Thyroid gland (tissue), 4 donors: ENCODE results near the gene FAM53B. TPM values are rescaled to one million over a fixed set of nuclear protein-coding genes. Genes with fewer than 3 reads are reported as not detected.

Source experiments
- DNase-seq, 2 donors: peaks; one replicate each; pipeline ENCODE4 v3.0.0-alpha.2; 2019
- H3K27ac ChIP-seq, 3 donors: fragments of 200-600 bp; sonication (generic); 1 replicate in 2 of 3; 2 replicates in 1 of 3; pipeline ENCODE4 v1.5.1; 2016 to 2019; ENCODE audit warnings: mild to moderate bottlenecking in 1 of 3, moderate library complexity in 1 of 3
- H3K27me3 ChIP-seq: fragments of 200-600 bp; sonication (generic); one replicate; pipeline ENCODE4 v1.5.1; 2019
- H3K36me3 ChIP-seq, 2 donors: fragments of 200-600 bp; sonication (generic); one replicate each; pipeline ENCODE4 v1.5.1; 2016 to 2019
- H3K4me1 ChIP-seq, 2 donors: fragments of 200-600 bp; sonication (generic); one replicate each; pipeline ENCODE4 v1.5.1; 2017 to 2019
- H3K4me3 ChIP-seq, 3 donors: fragments of 200-600 bp; sonication (generic); replicated peaks in 1 of 3; 1 replicate in 2 of 3; 2 replicates in 1 of 3; pipeline ENCODE4 v1.5.1; 2016; ENCODE audit warnings: mild to moderate bottlenecking in 1 of 3
- H3K9me3 ChIP-seq: fragments of 200-600 bp; sonication (generic); one replicate; pipeline ENCODE4 v1.5.1; 2017
- POLR2A ChIP-seq, 2 donors: fragments of 450-650 bp; IDR thresholded peaks; one replicate each; pipeline ENCODE4 v1.6.1; 2017; ENCODE audit warnings: antibody characterized with exemption in 2 of 2, mild to moderate bottlenecking in 2 of 2, moderate library complexity in 1 of 2
- WGBS, 2 donors: methylation state at CpG; one replicate each; pipeline ENCODE4 v1.1.5; 2017; 5-methylcytosine and 5-hydroxymethylcytosine counted together
- intact Hi-C: fragments of 100-400 bp; cut with DNase I; formaldehyde crosslinking; loops from one replicate; pipeline ENCODE4 v1.15.1; 2023
- total RNA-seq, 4 donors: library from RNA; depleted of rRNA; stranded (reverse); fragments of >200 nt; gene quantifications; one replicate each; pipeline ENCODE4 v1.2.3, GENCODE V29; 2016
- TF ChIP-seq, protein P1 (sequence below), 6 experiments: fragments of 200-600 bp in 3 of 6; fragments of 450-650 bp in 3 of 6; sonication (generic) in 3 of 6; IDR thresholded peaks; one replicate each; pipeline ENCODE4 v1.5.1; 2016 to 2019; ENCODE audit warnings: antibody characterized with exemption in 6 of 6, mild to moderate bottlenecking in 2 of 6, inconsistent platforms in 1 of 6, moderate library complexity in 1 of 6

The FAM53B gene
- total RNA-seq, 4 donors from 2014 or later, result 37.6 to 96.3 (median 80.4) TPM

DNA sequence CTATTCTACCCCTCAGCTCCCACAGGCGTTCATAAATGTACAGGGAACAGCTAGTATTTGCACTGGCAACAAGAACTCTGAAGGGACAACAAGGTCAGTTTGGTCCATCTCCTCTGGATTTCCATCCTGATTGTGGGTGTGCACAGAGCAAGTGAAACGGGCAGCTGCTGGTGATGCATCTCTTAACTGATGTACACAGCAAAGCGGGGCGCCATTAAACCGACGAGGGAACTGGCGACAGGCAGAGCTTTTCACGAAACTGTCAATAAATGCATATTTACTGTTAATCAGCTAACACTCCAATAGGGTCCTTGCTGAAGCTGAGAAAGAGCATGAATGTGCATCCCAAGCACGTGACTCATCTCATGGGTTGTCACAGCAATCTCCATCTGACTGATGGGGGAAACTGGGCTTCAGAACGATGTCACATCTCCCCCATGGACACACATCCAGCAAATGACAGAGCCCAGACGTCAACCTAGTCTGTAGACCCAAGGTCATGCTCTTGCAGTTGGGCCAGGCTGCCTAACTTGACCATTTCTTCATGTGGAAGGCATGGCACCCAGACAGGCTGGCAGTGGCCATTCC is 54.2 kb downstream of the FAM53B start:
- H3K27ac ChIP-seq, result peak overlapping the region in 1 of 3 donors; percentile 58
- H3K4me1 ChIP-seq, result peaks cover 31 to 71% of the 10 kb centered on the region in 2 donors
- no peaks in the 10 kb centered on the region for H3K9me3 ChIP-seq
- no peaks in the 10 kb centered on the region for H3K27me3 ChIP-seq
- H3K4me3 ChIP-seq, result no peak overlapping the region
- DNase-seq, result no peak
- 93 to 96% methylated on average over 11 of the region's 11 CpGs for WGBS, 2 donors
- no peak for TF ChIP-seq POLR2A (IDR thresholded peaks at IDR 0.05)
- TF ChIP-seq, protein P1, sequence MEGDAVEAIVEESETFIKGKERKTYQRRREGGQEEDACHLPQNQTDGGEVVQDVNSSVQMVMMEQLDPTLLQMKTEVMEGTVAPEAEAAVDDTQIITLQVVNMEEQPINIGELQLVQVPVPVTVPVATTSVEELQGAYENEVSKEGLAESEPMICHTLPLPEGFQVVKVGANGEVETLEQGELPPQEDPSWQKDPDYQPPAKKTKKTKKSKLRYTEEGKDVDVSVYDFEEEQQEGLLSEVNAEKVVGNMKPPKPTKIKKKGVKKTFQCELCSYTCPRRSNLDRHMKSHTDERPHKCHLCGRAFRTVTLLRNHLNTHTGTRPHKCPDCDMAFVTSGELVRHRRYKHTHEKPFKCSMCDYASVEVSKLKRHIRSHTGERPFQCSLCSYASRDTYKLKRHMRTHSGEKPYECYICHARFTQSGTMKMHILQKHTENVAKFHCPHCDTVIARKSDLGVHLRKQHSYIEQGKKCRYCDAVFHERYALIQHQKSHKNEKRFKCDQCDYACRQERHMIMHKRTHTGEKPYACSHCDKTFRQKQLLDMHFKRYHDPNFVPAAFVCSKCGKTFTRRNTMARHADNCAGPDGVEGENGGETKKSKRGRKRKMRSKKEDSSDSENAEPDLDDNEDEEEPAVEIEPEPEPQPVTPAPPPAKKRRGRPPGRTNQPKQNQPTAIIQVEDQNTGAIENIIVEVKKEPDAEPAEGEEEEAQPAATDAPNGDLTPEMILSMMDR (IDR thresholded peaks at IDR 0.05), result no peak
- no peaks in the 10 kb centered on the region for H3K36me3 ChIP-seq
- intact Hi-C loops, result loop anchor here (10.0 kb wide), 1 partner anchor 65 kb away; no protein-coding TSS in a partner anchor

DNA sequence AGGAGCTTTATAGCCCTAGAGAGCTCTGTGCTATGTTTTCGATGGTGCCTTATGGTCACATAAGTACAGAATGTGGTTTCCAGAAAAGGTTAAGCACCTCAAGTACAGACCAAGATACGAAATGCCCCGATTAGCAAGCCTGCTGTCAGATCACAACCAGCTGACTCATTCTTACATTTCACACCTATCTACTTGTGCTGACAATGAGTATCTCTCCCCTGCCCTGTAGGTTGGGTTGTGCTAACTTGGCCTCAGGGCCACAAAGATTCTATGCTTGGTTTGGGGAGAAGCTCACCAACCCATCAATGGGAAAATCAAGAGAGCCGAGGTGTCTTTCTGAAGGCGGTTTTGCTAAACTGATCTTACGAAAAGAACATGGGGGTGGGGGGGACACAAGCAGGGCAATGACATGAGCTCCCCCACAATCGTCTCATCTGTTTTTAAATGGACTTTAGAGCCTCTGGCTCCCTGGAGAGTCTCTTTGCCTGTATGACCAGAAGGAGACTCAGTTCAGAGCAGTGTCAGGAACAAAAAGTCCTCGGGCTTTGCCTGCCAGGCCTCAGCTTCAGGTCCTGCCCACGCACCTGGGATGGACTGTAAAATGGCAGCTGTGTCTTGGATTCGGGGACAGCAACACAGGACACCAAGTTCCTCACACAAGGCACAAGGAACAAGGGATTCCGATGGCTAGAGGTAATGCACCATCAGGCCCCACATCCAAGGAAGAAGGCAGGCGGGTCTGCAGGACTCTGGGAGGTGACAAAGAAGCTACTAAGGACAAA is 55.1 kb downstream of the FAM53B start:
- Histone ChIP-seq H3K27ac (peak overlapping the region; percentile 12 to 65 (median 58)), H3K4me1 (peaks cover 23 to 67% of the 10 kb centered on the region in 2 donors), H3K36me3 (no peaks in the 10 kb centered on the region), H3K4me3 (no peak overlapping the region), H3K9me3 (no peaks in the 10 kb centered on the region), H3K27me3 (no peaks in the 10 kb centered on the region)
- intact Hi-C loops, result no loop called here
- no peak for TF ChIP-seq POLR2A (IDR thresholded peaks at IDR 0.05)
- TF ChIP-seq, protein P1 (IDR thresholded peaks at IDR 0.05), result no peak
- 85 to 87% methylated on average over 10 to 12 of the region's 12 CpGs for WGBS, 2 donors
- no peak for DNase-seq

DNA sequence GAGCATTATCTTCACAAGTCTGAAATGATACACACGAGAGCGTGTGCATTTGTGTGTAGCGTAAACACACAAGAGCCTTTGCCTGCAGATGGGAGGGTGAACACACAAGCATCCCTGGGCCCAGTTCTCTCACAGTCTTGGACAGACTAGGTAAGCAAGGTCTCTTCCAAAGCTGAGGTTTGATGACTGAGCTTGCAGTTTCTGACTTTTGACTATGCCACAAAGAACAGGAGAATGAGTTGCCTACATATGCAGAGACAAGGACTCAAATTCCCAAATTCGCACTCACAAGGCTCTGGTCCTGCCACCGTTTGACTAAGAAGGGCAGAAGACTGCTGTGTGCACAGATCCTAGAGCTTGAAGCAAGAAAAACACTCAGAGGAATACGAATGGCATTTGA is 55.8 kb downstream of the FAM53B start:
- Histone ChIP-seq H3K36me3 (no peaks in the 10 kb centered on the region), H3K4me3 (no peak overlapping the region), H3K27me3 (no peaks in the 10 kb centered on the region), H3K4me1 (peaks cover 17 to 67% of the 10 kb centered on the region in 2 donors), H3K9me3 (no peaks in the 10 kb centered on the region), H3K27ac (peak overlapping the region in 2 of 3 donors; percentile 58 to 65)
- 84 to 88% methylated on average over 6 of the region's 6 CpGs for WGBS, 2 donors
- TF ChIP-seq, protein P1 (IDR thresholded peaks at IDR 0.05), result no peak
- TF ChIP-seq POLR2A (IDR thresholded peaks at IDR 0.05), result no peak
- no peak for DNase-seq
- intact Hi-C loops, result no loop called here

DNA sequence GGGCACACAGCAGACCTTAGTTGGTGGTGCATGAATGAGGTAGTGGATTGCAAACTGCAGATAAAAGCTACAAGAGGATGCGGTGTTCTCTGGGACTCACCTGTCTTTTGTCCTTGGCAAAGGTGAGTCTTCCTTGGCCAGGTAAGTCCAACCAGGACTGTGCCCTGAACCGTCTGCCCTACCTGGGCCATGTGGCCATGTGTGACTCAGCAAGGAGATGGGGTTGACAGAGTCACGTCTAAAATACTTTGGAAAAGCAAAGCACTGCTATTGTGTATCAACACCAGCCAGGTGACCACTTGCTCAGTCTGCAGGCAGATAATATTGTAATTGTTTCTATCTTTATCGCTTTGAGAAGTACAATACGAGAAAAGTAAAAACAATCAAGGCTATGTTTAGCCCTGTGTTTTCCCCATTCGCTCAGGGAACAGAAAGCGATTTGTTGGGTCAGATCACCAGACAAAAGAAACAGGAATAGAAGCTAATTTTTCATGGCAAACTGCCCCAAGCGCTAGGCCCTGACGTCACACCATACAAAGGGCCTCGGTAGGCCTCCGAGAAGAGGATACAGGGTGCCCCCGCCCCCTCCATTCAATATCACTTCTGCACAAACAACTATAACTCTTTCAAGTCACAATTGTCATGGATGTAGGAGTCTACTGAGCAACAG is 57.3 kb downstream of the FAM53B start:
- Histone ChIP-seq H3K27ac (peak overlapping the region; percentile 38 to 65 (median 58)), H3K4me3 (no peak overlapping the region), H3K4me1 (peaks cover 12 to 56% of the 10 kb centered on the region in 2 donors), H3K9me3 (no peaks in the 10 kb centered on the region), H3K36me3 (peaks cover 2 to 3% of the 10 kb centered on the region in 2 donors), H3K27me3 (no peaks in the 10 kb centered on the region)
- TF ChIP-seq, protein P1 (IDR thresholded peaks at IDR 0.05), result no peak
- no peak for TF ChIP-seq POLR2A (IDR thresholded peaks at IDR 0.05)
- WGBS, 2 donors, result 67 to 74% methylated on average over 12 of the region's 12 CpGs
- intact Hi-C loops, result no loop called here
- peak in 1 of 2 donors; percentile 42 for DNase-seq
